K562 (cell line): ENCODE results near the gene FAM161A. TPM values are rescaled to one million over a fixed set of nuclear protein-coding genes. Genes with fewer than 3 reads are reported as not detected.

Source experiments
- ATAC-seq: fragments of 200-7000 bp; cut with Tn5 transposase; 3 replicates; pipeline ENCODE4 v1.9.1; 2020; ENCODE audit warnings: moderate library complexity
- BruUV-seq: library from RNA; stranded (reverse); fragments of 400-500 nt; replicated peaks from 2 replicates; lab custom pipeline; 2021; lab: Mats Ljungman, UMichigan
- CTCF ChIA-PET: fragments of 300-600 bp; formaldehyde crosslinking; extraction: SDS; loops from one replicate; lab custom pipeline; 2021; ENCODE audit warnings: low intra/inter-chr PET ratio; lab: Yijun Ruan, JAX
- POLR2A ChIA-PET: fragments of 300-600, 350-650 bp; sonication (Branson Sonifier 250); formaldehyde crosslinking; extraction: SDS; loops from one replicate; lab custom pipeline; 2021; ENCODE audit warnings: antibody characterized with exemption, inconsistent platforms; lab: Yijun Ruan, JAX
- DNase-seq, 4 experiments: peaks; one replicate each; pipeline versions ENCODE4 v3.0.0 to v3.0.0-alpha.2; 2011 to 2018; ENCODE audit warnings: low spot score in 3 of 4, mixed read lengths in 3 of 4; ENCODE audit errors: extremely low read depth in 1 of 4
- FAIRE-seq: peaks from 2 replicates; lab custom pipeline; 2011; peaks lifted over from hg19 to GRCh38; lab: Jason Lieb, UNC
- H2AFZ ChIP-seq: 2 replicates; pipeline ENCODE4 v1.6.0; 2011; ENCODE audit warnings: low read depth, low read length, control low read depth, inconsistent platforms
- H3K27ac ChIP-seq: fragments of 200-600 bp; 3 replicates; pipeline ENCODE4 v1.8.0; 2011; ENCODE audit warnings: low read depth, mild to moderate bottlenecking, control low read depth, inconsistent platforms, low read length, moderate library complexity, mixed read lengths; ENCODE audit errors: extremely low read depth
- H3K27me3 ChIP-seq, 2 experiments: fragments of 300-600 bp in 1 of 2; 2 replicates in 1 of 2; 3 replicates in 1 of 2; pipeline versions ENCODE4 v1.6.0 to v1.8.0; 2011; ENCODE audit warnings: inconsistent platforms in 2 of 2, low read length in 2 of 2, mild to moderate bottlenecking in 1 of 2, mixed read lengths in 1 of 2, moderate library complexity in 1 of 2; ENCODE audit not compliant: control insufficient read depth in 2 of 2, insufficient read depth in 2 of 2
- H3K36me3 ChIP-seq: fragments of 300-600 bp; 3 replicates; pipeline ENCODE4 v1.8.0; 2011; ENCODE audit warnings: mild to moderate bottlenecking, low read length, inconsistent platforms; ENCODE audit not compliant: control insufficient read depth, insufficient read depth
- H3K4me1 ChIP-seq, 2 experiments: fragments of 200-600 bp in 1 of 2; replicated peaks in 1 of 2; 2 replicates in 1 of 2; 3 replicates in 1 of 2; pipeline versions ENCODE4 v1.5.1 to v1.8.0; 2011; ENCODE audit warnings: inconsistent platforms in 2 of 2, low read length in 2 of 2, mild to moderate bottlenecking in 1 of 2, mixed read lengths in 1 of 2, moderate library complexity in 1 of 2; ENCODE audit not compliant: control insufficient read depth in 2 of 2, insufficient read depth in 2 of 2
- H3K4me2 ChIP-seq: 2 replicates; pipeline ENCODE4 v1.6.1; 2011; ENCODE audit warnings: low read length, control low read depth, inconsistent platforms, mixed read lengths; ENCODE audit not compliant: insufficient read depth
- H3K4me3 ChIP-seq: fragments of 200-600 bp; sonication (generic), shearing (Covaris generic); 2 replicates; pipeline ENCODE4 v1.5.1; 2016; ENCODE audit warnings: control low read depth, inconsistent platforms
- H3K79me2 ChIP-seq: fragments of 200-600 bp; 3 replicates; pipeline ENCODE4 v1.8.0; 2011; ENCODE audit warnings: low read length, inconsistent platforms; ENCODE audit not compliant: control insufficient read depth, insufficient read depth
- H3K9ac ChIP-seq, 2 experiments: 2 replicates each; pipeline versions ENCODE4 v1.6.0 to v1.6.1; 2011; ENCODE audit warnings: low read depth in 2 of 2, low read length in 2 of 2, control low read depth in 1 of 2, inconsistent platforms in 1 of 2, mild to moderate bottlenecking in 1 of 2, mixed read lengths in 1 of 2; ENCODE audit not compliant: insufficient read depth in 1 of 2
- H3K9me1 ChIP-seq: one replicate; pipeline ENCODE4 v1.6.0; 2011; ENCODE audit warnings: inconsistent platforms, mild to moderate bottlenecking, low read length, moderate library complexity; ENCODE audit not compliant: control insufficient read depth, insufficient read depth
- H3K9me3 ChIP-seq: replicated peaks from 2 replicates; pipeline ENCODE4 v1.5.1; 2011; ENCODE audit warnings: low read depth, low read length, inconsistent platforms; ENCODE audit not compliant: control insufficient read depth, insufficient read depth
- H4K20me1 ChIP-seq: replicated peaks from 2 replicates; pipeline ENCODE4 v1.6.1; 2011; ENCODE audit warnings: low read length, inconsistent platforms, mixed read lengths; ENCODE audit not compliant: control insufficient read depth, insufficient read depth
- ATF6 ChIP-seq: sonication (generic); formaldehyde crosslinking; IDR thresholded peaks from 2 replicates; pipeline ENCODE4 v1.4.0; 2020; ENCODE audit warnings: mild to moderate bottlenecking, missing genetic modification reagents
- CTCF ChIP-seq, 3 experiments: IDR thresholded peaks in 2 of 3; conservative IDR thresholded peaks in 1 of 3; 2 replicates each; pipeline ENCODE4 v1.5.1; 2011 to 2012; ENCODE audit warnings: low read length in 3 of 3, mild to moderate bottlenecking in 3 of 3, control low read depth in 2 of 3, improper control_type of control experiment in 1 of 3, inconsistent platforms in 1 of 3, low read depth in 1 of 3, mixed read lengths in 1 of 3, moderate library complexity in 1 of 3; ENCODE audit not compliant: insufficient read depth in 2 of 3
- PHF20 ChIP-seq: fragments of 450-650 bp; IDR thresholded peaks from 2 replicates; pipeline ENCODE4 v1.6.1; 2018; ENCODE audit not compliant: partially characterized antibody
- RAD21 ChIP-seq, 2 experiments: fragments of 250-450 bp in 1 of 2; fragments of 450-650 bp in 1 of 2; sonication (Bioruptor Pico) in 1 of 2; formaldehyde crosslinking in 1 of 2; IDR thresholded peaks in 1 of 2; conservative IDR thresholded peaks in 1 of 2; 2 replicates each; pipeline versions ENCODE4 v1.4.0 to v1.8.0; 2020 to 2022; ENCODE audit warnings: mild to moderate bottlenecking in 2 of 2, moderate library complexity in 1 of 2
- YY1 ChIP-seq, 3 experiments: IDR thresholded peaks; 2 replicates each; pipeline ENCODE4 v1.6.1; 2011; ENCODE audit warnings: low read length in 2 of 3, mild to moderate bottlenecking in 2 of 3, moderate library complexity in 2 of 3, borderline replicate concordance in 1 of 3, control low read depth in 1 of 3, low read depth in 1 of 3; ENCODE audit not compliant: insufficient read depth in 3 of 3, insufficient replicate concordance in 2 of 3, control insufficient read depth in 1 of 3, insufficient read length in 1 of 3; ENCODE audit errors: extremely low read depth in 1 of 3
- ZNF507 ChIP-seq: conservative IDR thresholded peaks from 2 replicates; pipeline ENCODE4 v1.6.1; 2017; ENCODE audit warnings: missing genetic modification characterization, missing compliant biosample characterization
- WGBS: fragments of 100-300 bp; shearing (Covaris generic); methylation state at CpG from one replicate; pipeline ENCODE4 v1.1.6; 2016; ENCODE audit warnings: low coverage, mixed read lengths; ENCODE audit not compliant: insufficient coverage; ENCODE audit errors: missing lambda C conversion rate; 5-methylcytosine and 5-hydroxymethylcytosine counted together
- in situ Hi-C: fragments of 300-500 bp; cut with MboI; formaldehyde crosslinking; loops from 4 replicates; pipeline ENCODE4 v1.15.0; 2018; ENCODE audit warnings: inconsistent platforms, mixed read lengths
- intact Hi-C: fragments of 100-400 bp; cut with micrococcal nuclease; formaldehyde crosslinking; loops from 2 replicates; pipeline ENCODE4 v1.14.2; 2022
- polyA plus RNA-seq, 8 experiments: library from polyadenylated mRNA; depleted of rRNA in 4 of 8; stranded (reverse) in 5 of 8; unstranded in 3 of 8; fragments of >200 nt; fragmentation: Nextera tagmentation in 2 of 8; fragmentation: Illumina TruSeq in 1 of 8; extraction: Ambion mirVana in 2 of 8; extraction: Trizol in 1 of 8; gene quantifications; 2 replicates each; pipeline versions ENCODE4 v1.2.1 to v1.2.3, GENCODE V29; 2011 to 2014; ENCODE audit warnings: inconsistent platforms in 1 of 8, missing spikeins in 1 of 8
- total RNA-seq, 7 experiments: library from RNA; depleted of rRNA in 6 of 7; stranded (reverse); fragments of >200 nt in 6 of 7; fragmentation: Illumina TruSeq in 2 of 7; extraction: Trizol in 2 of 7; gene quantifications; 2 replicates each; pipeline versions ENCODE4 v1.2.1 to v1.2.3, GENCODE V29; 2011 to 2021; ENCODE audit warnings: low replicate concordance in 1 of 7
- TF ChIP-seq, protein P1 (sequence below): fragments of 450-650 bp; IDR thresholded peaks from 2 replicates; pipeline ENCODE4 v1.6.1; 2016; ENCODE audit warnings: mild to moderate bottlenecking
- TF ChIP-seq, protein P2 (sequence below): fragments of 450-650 bp; formaldehyde crosslinking; IDR thresholded peaks from 2 replicates; pipeline ENCODE4 v1.4.0; 2020; ENCODE audit warnings: mild to moderate bottlenecking, moderate library complexity

Gene FAM161A
- total and polyA plus RNA-seq, 9 of the 15 experiments (the other 6 are each of a cell fraction or from before 2014, with no cell fraction given): 0.27 to 1.4 (median 0.80) TPM

DNA sequence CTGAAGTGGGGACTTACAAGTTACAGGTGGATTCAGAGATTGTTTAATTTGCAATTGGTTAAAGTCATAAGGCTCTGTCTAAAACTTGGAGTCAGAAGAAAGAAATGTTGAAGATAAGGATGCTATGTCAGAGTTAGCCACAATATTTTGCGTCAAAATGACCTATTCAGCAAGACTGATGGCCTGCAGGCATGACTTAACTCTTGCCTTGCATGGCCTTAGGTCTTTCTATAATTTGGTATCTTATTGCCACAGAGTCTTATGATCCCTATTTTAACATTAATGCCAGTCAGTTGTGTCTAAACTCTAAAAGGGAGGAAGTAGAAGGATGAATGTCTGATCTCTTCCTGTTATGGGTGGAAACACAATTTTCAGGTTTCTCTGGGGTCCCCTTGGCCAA lies 46.4 kb upstream of the FAM161A start (continued):
- TF ChIP-seq ATF6 (CRISPR knock-in tag): no peak
- TF ChIP-seq, protein P1, sequence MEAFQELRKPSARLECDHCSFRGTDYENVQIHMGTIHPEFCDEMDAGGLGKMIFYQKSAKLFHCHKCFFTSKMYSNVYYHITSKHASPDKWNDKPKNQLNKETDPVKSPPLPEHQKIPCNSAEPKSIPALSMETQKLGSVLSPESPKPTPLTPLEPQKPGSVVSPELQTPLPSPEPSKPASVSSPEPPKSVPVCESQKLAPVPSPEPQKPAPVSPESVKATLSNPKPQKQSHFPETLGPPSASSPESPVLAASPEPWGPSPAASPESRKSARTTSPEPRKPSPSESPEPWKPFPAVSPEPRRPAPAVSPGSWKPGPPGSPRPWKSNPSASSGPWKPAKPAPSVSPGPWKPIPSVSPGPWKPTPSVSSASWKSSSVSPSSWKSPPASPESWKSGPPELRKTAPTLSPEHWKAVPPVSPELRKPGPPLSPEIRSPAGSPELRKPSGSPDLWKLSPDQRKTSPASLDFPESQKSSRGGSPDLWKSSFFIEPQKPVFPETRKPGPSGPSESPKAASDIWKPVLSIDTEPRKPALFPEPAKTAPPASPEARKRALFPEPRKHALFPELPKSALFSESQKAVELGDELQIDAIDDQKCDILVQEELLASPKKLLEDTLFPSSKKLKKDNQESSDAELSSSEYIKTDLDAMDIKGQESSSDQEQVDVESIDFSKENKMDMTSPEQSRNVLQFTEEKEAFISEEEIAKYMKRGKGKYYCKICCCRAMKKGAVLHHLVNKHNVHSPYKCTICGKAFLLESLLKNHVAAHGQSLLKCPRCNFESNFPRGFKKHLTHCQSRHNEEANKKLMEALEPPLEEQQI: no peak
- TF ChIP-seq ZNF507: no peak
- no peak for TF ChIP-seq YY1 (IDR thresholded peaks at IDR 0.05; ENCODE audit: borderline replicate concordance in 1 of 3, control insufficient read depth in 1 of 3, extremely low read depth in 1 of 3, insufficient read depth in 3 of 3, insufficient read length in 1 of 3, insufficient replicate concordance in 2 of 3, low read depth in 1 of 3, low read length in 2 of 3)

- no peak for FAIRE-seq
- in situ Hi-C loops: no loop called here
- WGBS: 2% methylated on average over 2 of the region's 2 CpGs
- H3K9me3 ChIP-seq: no peaks in the 10 kb centered on the region
- no peaks in the 10 kb centered on the region for H4K20me1 ChIP-seq
- BruUV-seq: no TSS peak
- ATAC-seq: peak; percentile 79
- H3K79me2 ChIP-seq: no peaks in the 10 kb centered on the region
- no peaks in the 10 kb centered on the region for H3K27me3 ChIP-seq
- peak in 1 of 4 experiments; percentile 35 for DNase-seq
- no peak overlapping the region for H3K4me3 ChIP-seq
- H2AFZ ChIP-seq: no peak overlapping the region
- no peak overlapping the region for H3K9ac ChIP-seq
- no peak overlapping the region for H3K4me2 ChIP-seq
- intact Hi-C loops: no loop called here
- no peaks in the 10 kb centered on the region; a peak in 1 of 5 replicates for H3K4me1 ChIP-seq
- H3K9me1 ChIP-seq: no peaks in the 10 kb centered on the region
- no peak overlapping the region for H3K27ac ChIP-seq
- ChIA-PET POLR2A (interaction anchor here (0.6 to 0.8 kb wide), 3 partner anchors 44 to 90 kb away, joined by 3 read pairs; no protein-coding TSS in a partner anchor), CTCF (interaction anchor here (0.5 to 0.6 kb wide), 2 partner anchors 385 to 762 kb away, joined by 3 read pairs; no protein-coding TSS in a partner anchor)
- no peaks in the 10 kb centered on the region for H3K36me3 ChIP-seq
- TF ChIP-seq, protein P2, sequence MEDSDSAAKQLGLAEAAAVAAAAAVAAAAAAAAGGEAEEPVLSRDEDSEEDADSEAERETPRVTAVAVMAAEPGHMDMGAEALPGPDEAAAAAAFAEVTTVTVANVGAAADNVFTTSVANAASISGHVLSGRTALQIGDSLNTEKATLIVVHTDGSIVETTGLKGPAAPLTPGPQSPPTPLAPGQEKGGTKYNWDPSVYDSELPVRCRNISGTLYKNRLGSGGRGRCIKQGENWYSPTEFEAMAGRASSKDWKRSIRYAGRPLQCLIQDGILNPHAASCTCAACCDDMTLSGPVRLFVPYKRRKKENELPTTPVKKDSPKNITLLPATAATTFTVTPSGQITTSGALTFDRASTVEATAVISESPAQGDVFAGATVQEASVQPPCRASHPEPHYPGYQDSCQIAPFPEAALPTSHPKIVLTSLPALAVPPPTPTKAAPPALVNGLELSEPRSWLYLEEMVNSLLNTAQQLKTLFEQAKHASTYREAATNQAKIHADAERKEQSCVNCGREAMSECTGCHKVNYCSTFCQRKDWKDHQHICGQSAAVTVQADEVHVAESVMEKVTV (CRISPR knock-in tag): peak; percentile 27; the same call in 1 of the 2 replicates
- TF ChIP-seq RAD21 (CRISPR knock-in tag; conservative IDR thresholded peaks at IDR 0.05 in 1 of 2, IDR thresholded peaks at IDR 0.05 in 1 of 2): peak; percentile 58 to 72
- no peak for TF ChIP-seq PHF20
- peak; percentile 56 to 73 (median 65) for TF ChIP-seq CTCF (IDR thresholded peaks at IDR 0.05 in 2 of 3, conservative IDR thresholded peaks at IDR 0.05 in 1 of 3; ENCODE audit: insufficient read depth in 2 of 3, low read depth in 1 of 3, low read length in 3 of 3)
These were observed 45.0 kb upstream of the FAM161A start for GRCh38 chr2:61898810-61899209.
